GM21619 (cell line): Measurements from ENCODE around the gene ALAS2.
"Not testable (repeated sequence)": the region's sequence is repeated elsewhere in the genome, so short reads cannot be mapped to it uniquely, and the experiment has no call there.

Experiments
- ATAC-seq: cut with Tn5 transposase; IDR thresholded peaks from one replicate; pipeline ENCODE4 v1.9.1; 2021; ENCODE audit not compliant: unreplicated experiment

ALAS2 gene

GRCh38 chrX:55030271-55031205, at the start of gene ALAS2:
TSS of gene ALAS2 (minus strand) at chrX:55030977. CDS start at chrX:55026000, 4,977 bp downstream.
- ATAC-seq, result no peak

GRCh38 chrX:55074851-55075467, 44.2 kb upstream of the ALAS2 start, which contains the start of gene PAGE2B:
TSS of gene PAGE2B (plus strand) at chrX:55075030. CDS start at chrX:55076042, 1,012 bp downstream.
- no peak for ATAC-seq

GRCh38 chrX:55072286-55072685, 41.5 kb upstream of the ALAS2 start:
- no peak for ATAC-seq

GRCh38 chrX:55067180-55067579, 36.4 kb upstream of the ALAS2 start:
- not testable (repeated sequence) for ATAC-seq

- ATAC-seq, result no peak
Observed at GRCh38 chrX:55057675-55058249, 27.0 kb upstream of the ALAS2 start.

GRCh38 chrX:55056820-55057674, 26.3 kb upstream of the ALAS2 start:
- ATAC-seq, result no peak

- ATAC-seq, result not testable (repeated sequence)
Observed at GRCh38 chrX:55050599-55050998, 19.8 kb upstream of the ALAS2 start.

- no peak for ATAC-seq
Observed at GRCh38 chrX:55041514-55041913, 10.7 kb upstream of the ALAS2 start.

- ATAC-seq, result no peak
Observed at GRCh38 chrX:55039471-55039870, 8.7 kb upstream of the ALAS2 start.

- ATAC-seq, result no peak
Observed at GRCh38 chrX:55033429-55033828, 2.7 kb upstream of the ALAS2 start.

- ATAC-seq, result no peak
Observed at GRCh38 chrX:55029291-55029690, 1.5 kb downstream of the ALAS2 start.

- no peak for ATAC-seq
Observed at GRCh38 chrX:55028611-55029010, 2.2 kb downstream of the ALAS2 start.

GRCh38 chrX:55028040-55028439, 2.7 kb downstream of the ALAS2 start:
- no peak for ATAC-seq

- ATAC-seq, result no peak
Observed at GRCh38 chrX:55026840-55027239, 3.9 kb downstream of the ALAS2 start.

- no peak for ATAC-seq
Observed at GRCh38 chrX:55026143-55026542, 4.6 kb downstream of the ALAS2 start.

- ATAC-seq, result no peak
Observed at GRCh38 chrX:55014897-55015299, 15.9 kb downstream of the ALAS2 start.

- ATAC-seq, result no peak
Observed at GRCh38 chrX:55011294-55011693, 19.5 kb downstream of the ALAS2 start.

- ATAC-seq, result no peak
Observed at GRCh38 chrX:55008571-55009358, 22.0 kb downstream of the ALAS2 start.

GRCh38 chrX:55007656-55008055, 23.1 kb downstream of the ALAS2 start:
- ATAC-seq, result no peak
